ENCODE data around the gene ERC2.

The ERC2 gene

GRCh38 chr3:55555873-55556618 lies 912.2 kb downstream of the ERC2 start:
- H3K9me3 ChIP-seq (ENCODE audit: insufficient read depth, low read depth, low read length) = no peaks in the 10 kb centered on the region
- H3K27ac ChIP-seq (ENCODE audit: low read depth, low read length) = no peak overlapping the region
- WGBS (ENCODE audit: extremely low coverage, insufficient coverage, insufficient read length) = no CpG with 5 or more reads among the region's 6 CpGs
- H3K27me3 ChIP-seq (ENCODE audit: insufficient read depth, low read length) = no peaks in the 10 kb centered on the region
- no peaks in the 10 kb centered on the region for H3K36me3 ChIP-seq (ENCODE audit: control insufficient read depth in 1 of 2, insufficient read depth in 2 of 2, low read length in 2 of 2)
- no peak overlapping the region for H3K9ac ChIP-seq (ENCODE audit: low read length)
- H3K79me1 ChIP-seq (ENCODE audit: low read length) = no peaks in the 10 kb centered on the region
- H4K91ac ChIP-seq (ENCODE audit: low read depth, low read length) = no peak overlapping the region
- peaks cover 4% of the 10 kb centered on the region in 2 experiments for H3K4me1 ChIP-seq (ENCODE audit: control insufficient read depth in 1 of 2, insufficient read depth in 2 of 2, low read length in 2 of 2)
- H3K23ac ChIP-seq (ENCODE audit: low read length) = no peak overlapping the region
- H4K8ac ChIP-seq (ENCODE audit: low read depth, low read length) = no peak overlapping the region
- no peak overlapping the region for H3K18ac ChIP-seq (ENCODE audit: low read length)
- DNase-seq = no peak
- no peak overlapping the region for H3K4ac ChIP-seq (ENCODE audit: low read depth, low read length)
- no peak overlapping the region for H3K4me3 ChIP-seq (ENCODE audit: low read depth, low read length)
- no peak overlapping the region for H2BK5ac ChIP-seq (ENCODE audit: low read depth, low read length, poor library complexity)
- no peak overlapping the region for H2BK120ac ChIP-seq (ENCODE audit: insufficient read depth, low read length, poor library complexity)
- no peak overlapping the region for H3K14ac ChIP-seq (ENCODE audit: low read length)
- H2AK5ac ChIP-seq (ENCODE audit: low read length) = no peak overlapping the region
- no peak overlapping the region for H2BK12ac ChIP-seq (ENCODE audit: low read length)
- H2AFZ ChIP-seq (ENCODE audit: insufficient read depth, low read length, poor library complexity) = no peak overlapping the region
- H4K12ac ChIP-seq (ENCODE audit: low read depth, low read length) = no peak overlapping the region
- no peak overlapping the region for H3K4me2 ChIP-seq (ENCODE audit: low read length)
- H3K79me2 ChIP-seq (ENCODE audit: control insufficient read depth, insufficient read depth, low read length, poor library complexity) = no peaks in the 10 kb centered on the region

- no peak overlapping the region for H2AK5ac ChIP-seq (ENCODE audit: low read length)
- H3K9ac ChIP-seq (ENCODE audit: low read length) = no peak overlapping the region
- no CpG with 5 or more reads among the region's 11 CpGs for WGBS (ENCODE audit: extremely low coverage, insufficient coverage, insufficient read length)
- H3K23ac ChIP-seq (ENCODE audit: low read length) = no peak overlapping the region
- H2AFZ ChIP-seq (ENCODE audit: insufficient read depth, low read length, poor library complexity) = no peak overlapping the region
- H2BK5ac ChIP-seq (ENCODE audit: low read depth, low read length, poor library complexity) = no peak overlapping the region
- no peak overlapping the region for H4K8ac ChIP-seq (ENCODE audit: low read depth, low read length)
- H3K18ac ChIP-seq (ENCODE audit: low read length) = no peak overlapping the region
- H3K79me2 ChIP-seq (ENCODE audit: control insufficient read depth, insufficient read depth, low read length, poor library complexity) = no peaks in the 10 kb centered on the region
- H3K4me2 ChIP-seq (ENCODE audit: low read length) = no peak overlapping the region
- H2BK120ac ChIP-seq (ENCODE audit: insufficient read depth, low read length, poor library complexity) = no peak overlapping the region
- DNase-seq = no peak
- no peak overlapping the region for H4K12ac ChIP-seq (ENCODE audit: low read depth, low read length)
- H3K79me1 ChIP-seq (ENCODE audit: low read length) = no peaks in the 10 kb centered on the region
- no peak overlapping the region for H3K27ac ChIP-seq (ENCODE audit: low read depth, low read length)
- no peaks in the 10 kb centered on the region for H3K9me3 ChIP-seq (ENCODE audit: insufficient read depth, low read depth, low read length)
- H3K14ac ChIP-seq (ENCODE audit: low read length) = no peak overlapping the region
- H2BK12ac ChIP-seq (ENCODE audit: low read length) = peak overlapping the region; percentile 54
- H3K36me3 ChIP-seq (ENCODE audit: control insufficient read depth in 1 of 2, insufficient read depth in 2 of 2, low read length in 2 of 2) = no peaks in the 10 kb centered on the region
- H3K4me3 ChIP-seq (ENCODE audit: low read depth, low read length) = no peak overlapping the region
- peaks cover 4% of the 10 kb centered on the region in 2 experiments for H3K4me1 ChIP-seq (ENCODE audit: control insufficient read depth in 1 of 2, insufficient read depth in 2 of 2, low read length in 2 of 2)
- no peaks in the 10 kb centered on the region for H3K27me3 ChIP-seq (ENCODE audit: insufficient read depth, low read length)
- no peak overlapping the region for H3K4ac ChIP-seq (ENCODE audit: low read depth, low read length)
- no peak overlapping the region for H4K91ac ChIP-seq (ENCODE audit: low read depth, low read length)
Measured at GRCh38 chr3:55554634-55555425, 913.4 kb downstream of the ERC2 start.

GRCh38 chr3:55551644-55552043 lies 916.6 kb downstream of the ERC2 start:
- no peak for DNase-seq
- H2BK12ac ChIP-seq (ENCODE audit: low read length) = no peak overlapping the region
- no peak overlapping the region for H3K23ac ChIP-seq (ENCODE audit: low read length)
- no peak overlapping the region for H4K12ac ChIP-seq (ENCODE audit: low read depth, low read length)
- no peak overlapping the region for H2AK5ac ChIP-seq (ENCODE audit: low read length)
- no peak overlapping the region for H3K9ac ChIP-seq (ENCODE audit: low read length)
- no peak overlapping the region for H3K27ac ChIP-seq (ENCODE audit: low read depth, low read length)
- H3K9me3 ChIP-seq (ENCODE audit: insufficient read depth, low read depth, low read length) = no peaks in the 10 kb centered on the region
- no peak overlapping the region for H2BK5ac ChIP-seq (ENCODE audit: low read depth, low read length, poor library complexity)
- no peak overlapping the region for H3K4me2 ChIP-seq (ENCODE audit: low read length)
- no peaks in the 10 kb centered on the region for H3K27me3 ChIP-seq (ENCODE audit: insufficient read depth, low read length)
- no peaks in the 10 kb centered on the region for H3K36me3 ChIP-seq (ENCODE audit: control insufficient read depth in 1 of 2, insufficient read depth in 2 of 2, low read length in 2 of 2)
- no CpG with 5 or more reads among the region's 3 CpGs for WGBS (ENCODE audit: extremely low coverage, insufficient coverage, insufficient read length)
- H2BK120ac ChIP-seq (ENCODE audit: insufficient read depth, low read length, poor library complexity) = no peak overlapping the region
- no peak overlapping the region for H4K91ac ChIP-seq (ENCODE audit: low read depth, low read length)
- H4K8ac ChIP-seq (ENCODE audit: low read depth, low read length) = no peak overlapping the region
- H3K4ac ChIP-seq (ENCODE audit: low read depth, low read length) = no peak overlapping the region
- H3K18ac ChIP-seq (ENCODE audit: low read length) = no peak overlapping the region
- no peaks in the 10 kb centered on the region for H3K79me2 ChIP-seq (ENCODE audit: control insufficient read depth, insufficient read depth, low read length, poor library complexity)
- peaks cover 0 to 4% of the 10 kb centered on the region in 2 experiments for H3K4me1 ChIP-seq (ENCODE audit: control insufficient read depth in 1 of 2, insufficient read depth in 2 of 2, low read length in 2 of 2)
- H2AFZ ChIP-seq (ENCODE audit: insufficient read depth, low read length, poor library complexity) = no peak overlapping the region
- no peak overlapping the region for H3K4me3 ChIP-seq (ENCODE audit: low read depth, low read length)
- H3K79me1 ChIP-seq (ENCODE audit: low read length) = no peaks in the 10 kb centered on the region
- H3K14ac ChIP-seq (ENCODE audit: low read length) = no peak overlapping the region

GRCh38 chr3:55549177-55549576 lies 919.1 kb downstream of the ERC2 start:
- no peaks in the 10 kb centered on the region for H3K27me3 ChIP-seq (ENCODE audit: insufficient read depth, low read length)
- no peak overlapping the region for H3K4ac ChIP-seq (ENCODE audit: low read depth, low read length)
- H3K4me1 ChIP-seq (ENCODE audit: control insufficient read depth in 1 of 2, insufficient read depth in 2 of 2, low read length in 2 of 2) = peaks cover 0 to 2% of the 10 kb centered on the region in 2 experiments
- peak in 1 of 2 donors; percentile 18 for DNase-seq
- no peak overlapping the region for H2BK120ac ChIP-seq (ENCODE audit: insufficient read depth, low read length, poor library complexity)
- H4K12ac ChIP-seq (ENCODE audit: low read depth, low read length) = no peak overlapping the region
- no peak overlapping the region for H3K27ac ChIP-seq (ENCODE audit: low read depth, low read length)
- no peak overlapping the region for H2BK5ac ChIP-seq (ENCODE audit: low read depth, low read length, poor library complexity)
- no peak overlapping the region for H3K14ac ChIP-seq (ENCODE audit: low read length)
- H3K79me2 ChIP-seq (ENCODE audit: control insufficient read depth, insufficient read depth, low read length, poor library complexity) = no peaks in the 10 kb centered on the region
- H3K18ac ChIP-seq (ENCODE audit: low read length) = no peak overlapping the region
- H3K9me3 ChIP-seq (ENCODE audit: insufficient read depth, low read depth, low read length) = no peaks in the 10 kb centered on the region
- H3K79me1 ChIP-seq (ENCODE audit: low read length) = no peaks in the 10 kb centered on the region
- no peak overlapping the region for H3K9ac ChIP-seq (ENCODE audit: low read length)
- H2AK5ac ChIP-seq (ENCODE audit: low read length) = no peak overlapping the region
- no peak overlapping the region for H2BK12ac ChIP-seq (ENCODE audit: low read length)
- H4K8ac ChIP-seq (ENCODE audit: low read depth, low read length) = no peak overlapping the region
- no peaks in the 10 kb centered on the region for H3K36me3 ChIP-seq (ENCODE audit: control insufficient read depth in 1 of 2, insufficient read depth in 2 of 2, low read length in 2 of 2)
- WGBS (ENCODE audit: extremely low coverage, insufficient coverage, insufficient read length) = no CpG with 5 or more reads among the region's 6 CpGs
- no peak overlapping the region for H3K4me3 ChIP-seq (ENCODE audit: low read depth, low read length)
- no peak overlapping the region for H3K23ac ChIP-seq (ENCODE audit: low read length)
- H2AFZ ChIP-seq (ENCODE audit: insufficient read depth, low read length, poor library complexity) = no peak overlapping the region
- H4K91ac ChIP-seq (ENCODE audit: low read depth, low read length) = no peak overlapping the region
- H3K4me2 ChIP-seq (ENCODE audit: low read length) = no peak overlapping the region
